ENCODE results near the gene INPP4A. TPM values are rescaled to one million over a fixed set of nuclear protein-coding genes. Genes with fewer than 3 reads are reported as not detected.

Gene INPP4A
- polyA plus RNA-seq, 1 donor from 2014 or later, result 51.4 TPM

DNA sequence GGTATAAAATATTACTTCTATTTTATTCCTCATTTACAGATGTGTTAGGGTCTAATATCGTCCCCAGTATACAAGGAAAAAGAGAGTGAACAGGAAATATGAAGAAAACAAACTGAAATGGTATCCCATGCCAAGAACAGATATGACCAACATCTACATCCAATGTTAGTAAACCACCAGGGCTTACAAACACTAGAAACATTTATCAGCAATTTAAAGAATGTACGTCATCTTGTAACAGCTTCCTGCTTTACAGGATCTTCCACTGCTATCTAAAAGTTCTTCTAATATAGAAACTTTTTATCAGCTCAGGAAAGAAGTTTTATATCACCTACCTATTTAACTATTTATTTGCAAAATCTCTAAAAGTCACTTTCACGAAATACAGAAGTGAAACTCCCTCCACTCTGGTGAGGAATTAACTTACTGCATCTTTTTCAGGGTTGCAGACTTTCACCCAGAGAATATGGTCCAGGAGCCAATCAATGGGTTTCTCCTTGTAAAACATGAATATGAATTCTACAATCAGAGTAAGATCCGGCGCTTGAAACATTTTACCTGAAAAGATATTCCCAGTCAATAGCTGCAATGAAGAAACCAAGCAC lies 198.9 kb downstream of the INPP4A start:
- Histone ChIP-seq H3K4me3 (ENCODE audit: low read length) (no peak overlapping the region), H3K9ac (ENCODE audit: low read length) (no peak overlapping the region), H3K9me3 (ENCODE audit: low read length) (no peaks in the 10 kb centered on the region), H3K9me2 (ENCODE audit: insufficient read depth, low read length) (no peaks in the 10 kb centered on the region), H4K20me1 (ENCODE audit: insufficient read depth) (no peaks in the 10 kb centered on the region), H3K27ac (ENCODE audit: low read length) (no peak overlapping the region), H3K79me2 (replicated peaks; ENCODE audit: insufficient read depth, low read length) (no peaks in the 10 kb centered on the region), H2AFZ (ENCODE audit: low read depth, low read length) (no peak overlapping the region), H3K4me2 (ENCODE audit: low read length) (no peak overlapping the region), H3K27me3 (ENCODE audit: insufficient read depth, low read depth, low read length) (no peaks in the 10 kb centered on the region), H3K36me3 (ENCODE audit: insufficient read depth, low read length) (no peaks in the 10 kb centered on the region), H3F3A (ENCODE audit: insufficient read depth, low read length, poor library complexity, severe bottlenecking) (no peaks in the 10 kb centered on the region)
- TF ChIP-seq TAF1 (IDR thresholded peaks at IDR 0.05; ENCODE audit: low read depth), result no peak
- no peak for TF ChIP-seq POLR2AphosphoS5 (IDR thresholded peaks at IDR 0.05)
- no peak for TF ChIP-seq EZH2 (IDR thresholded peaks at IDR 0.05; ENCODE audit: borderline replicate concordance, insufficient read depth, low read length, poor library complexity, severe bottlenecking)
- TF ChIP-seq SMC3 (conservative IDR thresholded peaks at IDR 0.05; ENCODE audit: poor library complexity), result no peak
- TF ChIP-seq, protein P1, sequence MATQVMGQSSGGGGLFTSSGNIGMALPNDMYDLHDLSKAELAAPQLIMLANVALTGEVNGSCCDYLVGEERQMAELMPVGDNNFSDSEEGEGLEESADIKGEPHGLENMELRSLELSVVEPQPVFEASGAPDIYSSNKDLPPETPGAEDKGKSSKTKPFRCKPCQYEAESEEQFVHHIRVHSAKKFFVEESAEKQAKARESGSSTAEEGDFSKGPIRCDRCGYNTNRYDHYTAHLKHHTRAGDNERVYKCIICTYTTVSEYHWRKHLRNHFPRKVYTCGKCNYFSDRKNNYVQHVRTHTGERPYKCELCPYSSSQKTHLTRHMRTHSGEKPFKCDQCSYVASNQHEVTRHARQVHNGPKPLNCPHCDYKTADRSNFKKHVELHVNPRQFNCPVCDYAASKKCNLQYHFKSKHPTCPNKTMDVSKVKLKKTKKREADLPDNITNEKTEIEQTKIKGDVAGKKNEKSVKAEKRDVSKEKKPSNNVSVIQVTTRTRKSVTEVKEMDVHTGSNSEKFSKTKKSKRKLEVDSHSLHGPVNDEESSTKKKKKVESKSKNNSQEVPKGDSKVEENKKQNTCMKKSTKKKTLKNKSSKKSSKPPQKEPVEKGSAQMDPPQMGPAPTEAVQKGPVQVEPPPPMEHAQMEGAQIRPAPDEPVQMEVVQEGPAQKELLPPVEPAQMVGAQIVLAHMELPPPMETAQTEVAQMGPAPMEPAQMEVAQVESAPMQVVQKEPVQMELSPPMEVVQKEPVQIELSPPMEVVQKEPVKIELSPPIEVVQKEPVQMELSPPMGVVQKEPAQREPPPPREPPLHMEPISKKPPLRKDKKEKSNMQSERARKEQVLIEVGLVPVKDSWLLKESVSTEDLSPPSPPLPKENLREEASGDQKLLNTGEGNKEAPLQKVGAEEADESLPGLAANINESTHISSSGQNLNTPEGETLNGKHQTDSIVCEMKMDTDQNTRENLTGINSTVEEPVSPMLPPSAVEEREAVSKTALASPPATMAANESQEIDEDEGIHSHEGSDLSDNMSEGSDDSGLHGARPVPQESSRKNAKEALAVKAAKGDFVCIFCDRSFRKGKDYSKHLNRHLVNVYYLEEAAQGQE (IDR thresholded peaks at IDR 0.05; ENCODE audit: borderline replicate concordance), result no peak
- TF ChIP-seq EP300 (conservative IDR thresholded peaks at IDR 0.05; ENCODE audit: poor library complexity, severe bottlenecking), result no peak
- TF ChIP-seq MXI1 (conservative IDR thresholded peaks at IDR 0.05; ENCODE audit: poor library complexity, severe bottlenecking), result no peak

Other genes starting within 250 kb of the INPP4A start
- 0.64 and 1.1 TPM in 2 replicates for gene CNGA3, start 98.4 kb upstream of the INPP4A start, polyA plus RNA-seq
- gene COA5, start 163.7 kb downstream of the INPP4A start, polyA plus RNA-seq, result 160 and 165 TPM in 2 replicates
- gene UNC50, start 163.7 kb downstream of the INPP4A start, polyA plus RNA-seq, result 111 and 123 TPM in 2 replicates